Hematopoietic multipotent progenitor cell treated with erythropoietin and hydrocortisone succinate and interleukin-3 and kit ligand, for 15 days (in vitro differentiated cells): Measurements from ENCODE around the gene NANOG.
"Not testable (repeated sequence)": the region's sequence is repeated elsewhere in the genome, so short reads cannot be mapped to it uniquely, and the experiment has no call there.

Experiments
- DNase-seq: peaks from one replicate; pipeline ENCODE4 v3.0.0-alpha.2; 2015; ENCODE audit warnings: low spot score

Gene NANOG

DNA sequence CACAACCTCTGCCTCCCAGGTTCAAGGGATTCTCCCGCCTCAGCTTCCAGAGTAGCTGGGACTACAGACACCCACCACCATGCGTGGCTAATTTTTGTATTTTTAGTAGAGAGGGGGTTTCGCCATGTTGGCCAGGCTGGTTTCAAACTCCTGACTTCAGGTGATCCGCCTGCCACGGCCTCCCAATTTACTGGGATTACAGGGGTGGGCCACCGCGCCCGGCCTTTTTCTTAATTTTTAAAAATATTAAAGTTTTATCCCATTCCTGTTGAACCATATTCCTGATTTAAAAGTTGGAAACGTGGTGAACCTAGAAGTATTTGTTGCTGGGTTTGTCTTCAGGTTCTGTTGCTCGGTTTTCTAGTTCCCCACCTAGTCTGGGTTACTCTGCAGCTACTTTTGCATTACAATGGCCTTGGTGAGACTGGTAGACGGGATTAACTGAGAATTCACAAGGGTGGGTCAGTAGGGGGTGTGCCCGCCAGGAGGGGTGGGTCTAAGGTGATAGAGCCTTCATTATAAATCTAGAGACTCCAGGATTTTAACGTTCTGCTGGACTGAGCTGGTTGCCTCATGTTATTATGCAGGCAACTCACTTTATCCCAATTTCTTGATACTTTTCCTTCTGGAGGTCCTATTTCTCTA, at the start of gene NANOG:
TSS of gene NANOG (plus strand) at position 519 of the 645 bp plus-strand sequence. CDS start 213 bp downstream, outside the sequence.
- not testable (repeated sequence) for DNase-seq

GRCh38 chr12:7747246-7747645, 42.0 kb upstream of the NANOG start, which contains the start of gene CLEC4C:
Gene CLEC4C, minus strand, starts transcription at chr12:7747375. Its CDS starts 27 bp downstream, at chr12:7747348.
- DNase-seq, result no peak

- no peak for DNase-seq
These were observed 40.4 kb upstream of the NANOG start for GRCh38 chr12:7748852-7749251.

- DNase-seq, result no peak
These were observed 39.8 kb upstream of the NANOG start for GRCh38 chr12:7749442-7749841.

- DNase-seq, result no peak
These were observed 38.9 kb upstream of the NANOG start for GRCh38 chr12:7750350-7750749.

DNA sequence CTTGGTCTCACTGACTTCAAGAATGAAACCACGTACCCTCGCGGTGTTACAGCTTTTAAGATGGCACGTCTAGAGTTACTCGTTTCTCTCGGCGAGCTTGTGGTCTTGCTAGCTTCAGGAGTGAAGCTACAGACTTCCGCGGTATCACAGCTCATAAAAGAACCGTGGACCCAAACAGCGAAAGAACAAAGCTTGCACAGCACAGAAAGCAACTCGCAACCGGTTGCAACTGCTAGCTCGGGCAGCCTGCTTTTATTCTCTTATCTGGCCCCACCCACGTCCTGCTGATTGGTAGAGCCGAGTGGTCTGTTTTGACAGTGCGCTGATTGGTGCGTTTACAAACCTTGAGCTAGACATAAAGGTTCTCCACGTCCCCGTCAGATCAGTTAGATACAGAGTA, 37.8 kb upstream of the NANOG start:
- no peak for DNase-seq

DNA sequence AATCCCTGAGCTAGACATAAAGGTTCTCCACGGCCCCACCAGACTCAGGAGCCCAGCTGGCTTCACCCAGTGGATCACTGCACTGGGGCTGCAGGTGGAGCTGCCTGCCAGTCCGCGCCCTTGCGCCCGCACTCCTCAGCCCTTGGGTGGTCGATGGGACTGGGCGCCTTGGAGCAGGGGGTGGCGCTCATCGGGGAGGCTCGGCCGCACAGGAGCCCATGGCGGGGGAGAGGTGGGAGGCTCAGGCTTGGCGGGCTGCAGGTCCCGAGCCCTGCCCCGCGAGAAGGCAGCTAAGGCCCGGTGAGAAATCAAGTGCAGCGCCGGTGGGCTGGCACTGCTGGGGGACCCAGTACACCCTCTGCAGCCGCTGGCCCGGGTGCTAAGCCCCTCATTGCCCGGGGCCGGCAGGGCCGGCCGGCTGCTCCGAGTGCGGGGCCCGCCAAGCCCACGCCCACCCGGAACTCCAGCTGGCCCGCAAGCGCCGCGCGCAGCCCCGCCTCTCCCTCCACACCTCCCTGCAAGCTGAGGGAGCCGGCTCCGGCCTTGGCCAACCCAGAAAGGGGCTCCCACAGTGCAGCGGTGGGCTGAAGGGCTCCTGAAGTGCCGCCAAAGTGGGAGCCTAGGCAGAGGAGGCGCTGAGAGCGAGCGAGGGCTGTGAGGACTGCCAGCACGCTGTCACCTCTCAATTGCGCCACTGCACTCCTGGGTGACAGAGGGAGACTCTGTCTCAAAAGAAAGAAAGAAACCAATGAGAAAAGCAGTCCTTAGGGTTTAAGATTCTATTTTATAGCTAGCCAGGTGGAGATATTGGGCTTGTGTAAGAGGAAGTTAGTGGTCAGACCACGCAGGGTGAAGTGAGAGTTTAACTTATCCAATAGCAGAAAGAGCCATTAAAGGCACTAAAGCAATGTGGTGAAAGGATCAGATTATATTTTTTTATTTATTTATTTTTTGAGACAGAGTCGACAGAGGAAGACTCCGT, 37.0 kb upstream of the NANOG start:
- not testable (repeated sequence) for DNase-seq

- DNase-seq, result not testable (repeated sequence)
These were observed 33.5 kb upstream of the NANOG start for GRCh38 chr12:7755668-7756067.

DNA sequence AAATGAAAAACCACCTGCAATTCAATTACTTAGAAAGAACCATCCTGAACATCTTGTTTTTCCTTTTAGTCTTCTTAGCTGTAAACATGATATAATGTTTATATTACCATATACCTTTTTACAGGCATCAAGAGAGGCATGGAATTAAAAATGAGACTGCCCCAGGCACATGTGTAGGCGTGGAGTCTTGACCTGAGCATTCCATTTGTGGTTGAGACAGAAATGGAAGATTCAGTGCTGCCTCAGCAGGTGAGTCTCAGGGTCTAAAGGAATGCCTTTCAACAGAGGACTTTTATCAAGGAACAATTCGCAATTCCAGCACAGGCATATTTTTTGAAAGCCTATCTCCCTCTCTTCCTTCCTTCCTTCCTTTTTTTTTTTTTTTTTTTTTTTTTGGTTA, 32.2 kb upstream of the NANOG start:
- DNase-seq, result no peak

GRCh38 chr12:7758766-7759140, 30.4 kb upstream of the NANOG start:
- DNase-seq, result no peak

- no peak for DNase-seq
These were observed 19.2 kb upstream of the NANOG start for GRCh38 chr12:7769999-7770398.

DNA sequence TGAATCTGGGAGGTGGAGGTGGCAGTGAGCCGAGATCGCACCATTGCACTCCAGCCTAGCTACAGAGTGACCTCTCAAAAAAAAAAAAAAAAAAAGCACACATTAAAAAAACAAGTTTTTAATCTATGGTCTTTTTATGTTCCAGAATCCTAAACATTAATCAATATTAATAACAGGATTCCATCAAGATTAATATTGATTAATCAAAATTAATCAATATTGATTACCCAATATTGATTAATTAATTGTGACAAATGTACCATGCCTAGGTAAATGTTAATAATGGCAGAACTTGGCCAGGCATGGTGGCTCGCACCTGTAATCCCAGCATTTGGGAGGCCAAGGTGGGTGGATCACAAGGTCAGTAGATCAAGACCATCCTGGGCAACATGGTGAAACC, 7.9 kb upstream of the NANOG start:
- DNase-seq, result no peak

DNA sequence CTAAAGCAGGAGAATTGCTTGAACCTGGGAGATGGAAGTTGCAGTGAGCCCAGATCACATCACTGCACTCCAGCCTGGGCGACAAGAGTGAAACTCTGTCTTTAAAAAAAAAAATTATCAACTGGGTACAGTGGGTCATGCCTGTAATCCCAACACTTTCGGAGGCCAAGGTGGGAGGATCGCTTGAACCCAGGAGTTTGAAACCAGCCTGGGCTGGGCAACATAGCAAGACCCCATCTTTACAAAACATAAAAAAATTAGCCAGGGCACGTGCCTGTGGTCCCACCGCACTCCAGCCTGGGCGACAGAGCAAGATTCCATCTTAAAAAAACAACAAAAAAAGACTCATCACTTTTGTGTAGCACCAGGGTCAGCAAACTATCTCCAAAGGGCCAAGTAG, 7.1 kb upstream of the NANOG start:
- DNase-seq, result no peak

DNA sequence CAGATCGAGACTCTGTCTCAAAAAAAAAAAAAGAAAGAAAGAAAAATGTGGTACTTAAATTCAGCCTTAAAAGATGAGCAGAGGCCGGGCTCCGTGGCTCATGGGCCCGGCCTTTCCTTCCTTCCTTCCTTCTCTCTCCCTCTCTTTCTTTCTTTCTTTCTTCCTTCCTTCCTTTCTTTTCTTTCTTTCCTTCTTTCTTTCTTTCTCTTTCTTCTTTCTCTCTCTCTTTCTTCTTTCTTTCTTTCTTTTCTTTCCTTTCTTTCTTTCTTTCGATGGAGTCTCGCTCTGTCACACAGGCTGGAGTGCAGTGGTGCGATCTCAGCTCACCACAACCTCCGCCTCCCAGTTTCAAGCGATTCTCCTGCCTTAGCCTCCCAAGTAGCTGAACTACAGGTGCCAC, 5.8 kb upstream of the NANOG start:
- DNase-seq, result not testable (repeated sequence)

DNA sequence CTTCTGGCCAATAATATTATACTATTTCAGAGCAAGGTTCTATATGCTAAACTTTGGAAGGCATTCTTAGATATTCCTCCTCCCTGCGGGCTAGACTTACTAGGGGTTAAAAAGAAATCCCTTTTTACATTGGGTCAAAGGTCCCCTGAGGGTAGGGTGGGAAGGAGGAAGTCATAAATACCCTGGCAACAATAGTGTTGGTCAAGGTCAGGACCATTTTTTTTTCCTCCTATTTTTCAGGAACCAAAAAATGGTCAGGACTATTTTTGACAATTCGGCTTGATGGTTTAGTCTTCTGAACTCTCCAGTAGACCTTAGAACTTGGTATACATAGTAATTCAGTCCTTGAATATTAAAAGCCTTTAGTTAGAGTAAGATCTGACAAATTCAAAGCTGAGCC, 4.5 kb upstream of the NANOG start:
- DNase-seq, result no peak

DNA sequence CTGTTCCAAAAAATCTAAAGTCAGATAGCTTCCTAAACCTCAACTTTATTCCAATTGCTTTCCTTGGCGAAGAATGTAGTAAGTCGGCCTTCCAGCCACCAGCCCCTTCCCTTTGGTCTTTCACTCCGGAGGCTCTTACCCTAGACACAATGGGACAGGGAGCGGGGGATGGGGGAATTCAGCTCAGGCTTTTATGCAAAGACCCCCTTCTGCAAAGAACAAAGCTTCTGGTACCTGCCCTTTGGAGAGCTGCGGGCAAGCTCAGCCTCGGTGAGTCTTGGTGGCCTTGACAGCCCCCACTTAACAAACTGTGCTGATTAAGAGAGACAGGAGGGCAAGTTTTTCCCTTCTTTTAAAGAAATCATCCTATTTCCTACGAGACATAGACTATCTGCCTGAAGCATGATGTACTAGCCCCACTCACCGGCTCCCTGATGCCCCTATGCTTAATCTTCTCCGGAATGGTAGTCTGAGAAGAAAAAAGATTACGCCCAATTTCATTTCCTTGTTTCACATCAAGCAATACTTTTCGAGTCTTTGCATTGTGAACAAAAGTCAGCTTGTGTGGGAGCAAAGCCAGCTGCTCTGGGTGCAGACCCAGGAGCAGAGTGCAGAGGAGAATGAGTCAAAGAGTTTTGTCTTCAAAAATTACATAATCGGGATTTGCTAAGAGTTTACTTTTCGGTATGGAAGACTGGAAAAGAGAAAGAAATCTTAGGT, 1.5 kb upstream of the NANOG start:
- DNase-seq, result no peak

DNA sequence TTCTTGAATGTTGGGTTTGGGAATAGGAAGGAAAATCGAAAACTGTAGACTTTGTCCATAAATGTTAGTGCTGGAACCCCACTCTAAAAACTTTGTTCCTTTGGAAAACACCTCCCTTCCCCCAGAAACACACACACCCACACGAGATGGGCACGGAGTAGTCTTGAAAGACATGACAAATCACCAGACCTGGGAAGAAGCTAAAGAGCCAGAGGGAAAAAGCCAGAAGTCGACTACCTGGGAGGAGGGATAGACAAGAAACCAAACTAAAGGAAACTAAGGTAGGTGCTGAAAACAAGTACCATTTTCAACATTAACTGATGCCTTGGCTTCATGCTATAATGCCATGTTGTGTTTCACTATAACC, 925 bp upstream of the NANOG start:
- DNase-seq, result no peak

GRCh38 chr12:7793211-7793610, 4.0 kb downstream of the NANOG start:
- DNase-seq, result no peak

DNA sequence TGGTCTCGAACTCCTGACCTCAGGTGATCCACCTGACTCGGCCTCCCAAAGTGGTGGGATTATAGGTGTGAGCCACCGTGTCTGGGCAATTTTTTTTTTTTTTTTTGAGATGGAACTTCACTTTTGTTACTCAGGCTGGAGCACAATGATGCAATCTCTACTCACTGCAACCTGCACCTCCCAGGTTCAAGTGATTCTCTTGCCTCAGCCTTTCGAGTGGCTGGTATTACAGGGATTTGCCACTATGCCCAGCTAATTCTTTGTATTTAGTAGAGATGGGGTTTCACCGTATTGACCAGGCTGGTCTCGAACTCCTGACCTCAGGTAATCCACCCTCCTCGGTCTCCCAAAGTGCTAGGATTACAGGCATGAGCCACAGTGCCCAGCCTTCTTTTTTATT, 8.1 kb downstream of the NANOG start:
- not testable (repeated sequence) for DNase-seq

DNA sequence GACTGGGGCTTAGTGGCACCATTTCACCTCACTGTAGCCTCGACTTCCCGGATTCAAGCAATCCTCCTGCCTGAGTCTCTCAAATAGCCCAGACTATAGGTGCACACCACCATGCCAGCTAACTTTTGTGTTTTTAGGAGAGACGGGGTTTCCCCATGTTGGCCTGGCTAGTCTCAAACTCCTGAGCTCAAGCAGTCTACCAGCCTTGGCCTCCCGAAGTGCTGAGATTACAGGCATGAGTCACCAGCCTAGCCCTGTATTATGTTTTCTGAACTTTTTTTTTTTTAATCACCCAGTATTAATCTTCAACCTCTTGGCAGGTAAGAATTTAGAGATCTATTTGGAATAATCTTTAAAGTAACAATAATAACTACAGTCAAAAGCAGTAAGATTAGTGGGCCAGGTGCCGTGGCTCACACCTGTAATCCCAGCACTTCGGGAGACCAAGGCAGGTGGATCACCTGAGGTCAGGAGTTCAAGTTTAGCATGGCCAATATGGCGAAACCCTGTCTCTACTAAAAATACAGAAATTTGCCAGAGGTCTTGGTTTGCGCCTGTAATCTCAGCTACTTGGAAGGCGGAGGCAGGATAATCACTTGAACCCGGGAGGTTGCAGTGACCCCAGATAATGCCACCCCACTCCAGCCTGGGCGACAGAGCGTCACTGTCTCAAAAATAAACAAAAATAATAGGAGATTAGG, 8.6 kb downstream of the NANOG start:
- DNase-seq, result no peak

- not testable (repeated sequence) for DNase-seq
These were observed 9.6 kb downstream of the NANOG start for GRCh38 chr12:7798750-7799308.

GRCh38 chr12:7801460-7801859, 12.3 kb downstream of the NANOG start:
- no peak for DNase-seq
